AG09319 (cell line): Measurements from ENCODE around the gene MPZL3.

ENCODE experiments used
- DNase-seq: peaks from one replicate; pipeline ENCODE4 v3.0.0-alpha.2; 2010; ENCODE audit warnings: low read depth; ENCODE audit errors: extremely low read depth
- CTCF ChIP-seq: IDR thresholded peaks from 2 replicates; pipeline ENCODE4 v1.5.1; 2011; ENCODE audit warnings: low read depth, mild to moderate bottlenecking, inconsistent platforms, low read length, moderate library complexity

MPZL3 gene

GRCh38 chr11:118232659-118233058, 19.5 kb downstream of the MPZL3 start:
- no peak for TF ChIP-seq CTCF
- no peak for DNase-seq

GRCh38 chr11:118231461-118231860, 20.7 kb downstream of the MPZL3 start:
- DNase-seq: no peak
- no peak for TF ChIP-seq CTCF

GRCh38 chr11:118230088-118230487, 22.1 kb downstream of the MPZL3 start:
- no peak for TF ChIP-seq CTCF
- DNase-seq: no peak

GRCh38 chr11:118229274-118229847, 22.8 kb downstream of the MPZL3 start:
- no peak for DNase-seq
- TF ChIP-seq CTCF: no peak

- no peak for TF ChIP-seq CTCF
- no peak for DNase-seq
These were observed 24.0 kb downstream of the MPZL3 start for GRCh38 chr11:118227865-118228785.

GRCh38 chr11:118226781-118227180, 25.4 kb downstream of the MPZL3 start:
- no peak for DNase-seq
- no peak for TF ChIP-seq CTCF

- no peak for TF ChIP-seq CTCF
- DNase-seq: no peak
These were observed 25.9 kb downstream of the MPZL3 start for GRCh38 chr11:118226296-118226695.
